ENCODE results near the gene PLPPR1. TPM values are rescaled to one million over a fixed set of nuclear protein-coding genes. Genes with fewer than 3 reads are reported as not detected.

The PLPPR1 gene
- total and polyA plus RNA-seq, 2 of the 13 experiments (the other 11 are each of a cell fraction or from before 2014, with no cell fraction given): 16.0 to 84.7 TPM

- TF ChIP-seq, protein P1, sequence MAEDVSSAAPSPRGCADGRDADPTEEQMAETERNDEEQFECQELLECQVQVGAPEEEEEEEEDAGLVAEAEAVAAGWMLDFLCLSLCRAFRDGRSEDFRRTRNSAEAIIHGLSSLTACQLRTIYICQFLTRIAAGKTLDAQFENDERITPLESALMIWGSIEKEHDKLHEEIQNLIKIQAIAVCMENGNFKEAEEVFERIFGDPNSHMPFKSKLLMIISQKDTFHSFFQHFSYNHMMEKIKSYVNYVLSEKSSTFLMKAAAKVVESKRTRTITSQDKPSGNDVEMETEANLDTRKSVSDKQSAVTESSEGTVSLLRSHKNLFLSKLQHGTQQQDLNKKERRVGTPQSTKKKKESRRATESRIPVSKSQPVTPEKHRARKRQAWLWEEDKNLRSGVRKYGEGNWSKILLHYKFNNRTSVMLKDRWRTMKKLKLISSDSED (CRISPR knock-in tag; IDR thresholded peaks at IDR 0.05): no peak
- TF ChIP-seq ZFY (CRISPR knock-in tag; IDR thresholded peaks at IDR 0.05) (no peak), ZXDC (CRISPR knock-in tag; IDR thresholded peaks at IDR 0.05) (no peak), PCBP2 (optimal IDR thresholded peaks at IDR 0.05; ENCODE audit: low read depth, low read length, poor library complexity, severe bottlenecking) (no peak), MAFK (conservative IDR thresholded peaks at IDR 0.05 in 1 of 2, IDR thresholded peaks at IDR 0.05 in 1 of 2; ENCODE audit: low read length in 2 of 2) (no peak), MLLT10 (CRISPR knock-in tag; IDR thresholded peaks at IDR 0.05) (no peak), CEBPG (CRISPR knock-in tag; IDR thresholded peaks at IDR 0.05) (peak; percentile 78), CTCF (CRISPR knock-in tag; IDR thresholded peaks at IDR 0.05) (no peak), PHF20 (CRISPR knock-in tag; IDR thresholded peaks at IDR 0.05) (no peak), ZMAT3 (CRISPR knock-in tag; conservative IDR thresholded peaks at IDR 0.05) (no peak), KDM6A (CRISPR knock-in tag; IDR thresholded peaks at IDR 0.05; ENCODE audit: low read depth) (peak; percentile 97), SIX4 (CRISPR knock-in tag; IDR thresholded peaks at IDR 0.05) (peak; percentile 70), ISX (CRISPR knock-in tag; conservative IDR thresholded peaks at IDR 0.05) (no peak), ZNF337 (CRISPR knock-in tag; IDR thresholded peaks at IDR 0.05; ENCODE audit: borderline replicate concordance, low read depth) (no peak), TAF15 (IDR thresholded peaks at IDR 0.05; ENCODE audit: low read depth, low read length, poor library complexity, severe bottlenecking) (no peak), HNF1A (IDR thresholded peaks at IDR 0.05; ENCODE audit: low read depth) (peak; percentile 97), HNF1A (CRISPR knock-in tag; IDR thresholded peaks at IDR 0.05; ENCODE audit: borderline replicate concordance) (peak; percentile 93; the same call in 1 of the 2 replicates), ZNF160 (CRISPR knock-in tag; IDR thresholded peaks at IDR 0.05) (no peak)
- TF ChIP-seq, protein P2, sequence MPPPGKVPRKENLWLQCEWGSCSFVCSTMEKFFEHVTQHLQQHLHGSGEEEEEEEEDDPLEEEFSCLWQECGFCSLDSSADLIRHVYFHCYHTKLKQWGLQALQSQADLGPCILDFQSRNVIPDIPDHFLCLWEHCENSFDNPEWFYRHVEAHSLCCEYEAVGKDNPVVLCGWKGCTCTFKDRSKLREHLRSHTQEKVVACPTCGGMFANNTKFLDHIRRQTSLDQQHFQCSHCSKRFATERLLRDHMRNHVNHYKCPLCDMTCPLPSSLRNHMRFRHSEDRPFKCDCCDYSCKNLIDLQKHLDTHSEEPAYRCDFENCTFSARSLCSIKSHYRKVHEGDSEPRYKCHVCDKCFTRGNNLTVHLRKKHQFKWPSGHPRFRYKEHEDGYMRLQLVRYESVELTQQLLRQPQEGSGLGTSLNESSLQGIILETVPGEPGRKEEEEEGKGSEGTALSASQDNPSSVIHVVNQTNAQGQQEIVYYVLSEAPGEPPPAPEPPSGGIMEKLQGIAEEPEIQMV (CRISPR knock-in tag; IDR thresholded peaks at IDR 0.05; ENCODE audit: low read depth): no peak
These were observed 295.8 kb downstream of the PLPPR1 start (continued) for GRCh38 chr9:101324245-101324804.
